Tibial nerve (tissue), 3 donors: ENCODE measurements around the gene GLIPR2.

Experiments
- POLR2A ChIP-seq, 2 donors: fragments of 450-650 bp; IDR thresholded peaks; one replicate each; pipeline ENCODE4 v1.6.1; 2017; ENCODE audit warnings: antibody characterized with exemption in 2 of 2, mild to moderate bottlenecking in 2 of 2, moderate library complexity in 2 of 2
- TF ChIP-seq, protein P1 (sequence below), 5 experiments: fragments of 200-600 bp in 3 of 5; fragments of 450-650 bp in 2 of 5; sonication (generic) in 3 of 5; IDR thresholded peaks; one replicate each; pipeline ENCODE4 v1.5.1; 2016 to 2019; ENCODE audit warnings: antibody characterized with exemption in 5 of 5, mild to moderate bottlenecking in 3 of 5, moderate library complexity in 2 of 5

DNA sequence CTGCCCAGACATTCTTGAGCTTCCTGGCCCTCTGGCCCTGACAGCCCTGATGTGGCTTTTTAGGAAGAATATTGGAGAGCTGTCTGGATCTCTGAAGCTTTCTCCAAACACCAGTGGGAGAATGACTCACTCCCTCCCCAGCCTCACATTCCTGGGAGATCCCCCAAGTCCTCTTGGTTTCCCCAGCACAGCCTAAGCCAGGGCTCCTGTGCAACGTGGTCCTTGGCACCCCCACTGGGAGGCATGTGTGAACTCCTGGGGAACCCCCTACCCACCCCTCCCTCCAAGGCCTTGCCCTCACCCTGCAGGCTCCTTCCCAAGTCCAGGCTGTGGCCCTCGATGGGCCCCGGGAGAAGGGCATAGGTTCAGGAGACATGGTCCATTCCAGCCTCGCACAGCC, 12.7 kb downstream of the GLIPR2 start:
- TF ChIP-seq, protein P1, sequence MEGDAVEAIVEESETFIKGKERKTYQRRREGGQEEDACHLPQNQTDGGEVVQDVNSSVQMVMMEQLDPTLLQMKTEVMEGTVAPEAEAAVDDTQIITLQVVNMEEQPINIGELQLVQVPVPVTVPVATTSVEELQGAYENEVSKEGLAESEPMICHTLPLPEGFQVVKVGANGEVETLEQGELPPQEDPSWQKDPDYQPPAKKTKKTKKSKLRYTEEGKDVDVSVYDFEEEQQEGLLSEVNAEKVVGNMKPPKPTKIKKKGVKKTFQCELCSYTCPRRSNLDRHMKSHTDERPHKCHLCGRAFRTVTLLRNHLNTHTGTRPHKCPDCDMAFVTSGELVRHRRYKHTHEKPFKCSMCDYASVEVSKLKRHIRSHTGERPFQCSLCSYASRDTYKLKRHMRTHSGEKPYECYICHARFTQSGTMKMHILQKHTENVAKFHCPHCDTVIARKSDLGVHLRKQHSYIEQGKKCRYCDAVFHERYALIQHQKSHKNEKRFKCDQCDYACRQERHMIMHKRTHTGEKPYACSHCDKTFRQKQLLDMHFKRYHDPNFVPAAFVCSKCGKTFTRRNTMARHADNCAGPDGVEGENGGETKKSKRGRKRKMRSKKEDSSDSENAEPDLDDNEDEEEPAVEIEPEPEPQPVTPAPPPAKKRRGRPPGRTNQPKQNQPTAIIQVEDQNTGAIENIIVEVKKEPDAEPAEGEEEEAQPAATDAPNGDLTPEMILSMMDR (IDR thresholded peaks at IDR 0.05), result no peak
- TF ChIP-seq POLR2A (IDR thresholded peaks at IDR 0.05), result no peak
